GM12891 (cell line): ENCODE measurements around the gene DCAF8.

Experiments used
- POLR2A ChIP-seq: IDR thresholded peaks from 2 replicates; pipeline ENCODE4 v1.6.1; 2011; ENCODE audit warnings: low read depth, low read length, control low read depth
- POLR2AphosphoS5 ChIP-seq: IDR thresholded peaks from 2 replicates; pipeline ENCODE4 v1.6.1; 2011; ENCODE audit warnings: low read depth, low read length, control low read depth

GRCh38 chr1:160228431-160228830 is 33.9 kb downstream of the DCAF8 start:
- TF ChIP-seq POLR2AphosphoS5 (no peak), POLR2A (no peak)
